Nephron (organoid): ENCODE results near the gene PRPF39.
A peak's percentile ranks its signal among the peaks of the same experiment; 100 is the strongest.

Experiments
- H3K27ac Mint-ChIP-seq, 3 experiments: 2 replicates each; pipeline ENCODE4 v1.8.0; 2020; ENCODE audit warnings: mixed read lengths in 3 of 3, mild to moderate bottlenecking in 2 of 3, moderate library complexity in 1 of 3
- H3K27me3 Mint-ChIP-seq: 2 replicates; pipeline ENCODE4 v1.8.0; 2021; ENCODE audit warnings: low read depth, mild to moderate bottlenecking, moderate library complexity, mixed read lengths
- H3K36me3 Mint-ChIP-seq: 2 replicates; pipeline ENCODE4 v1.8.0; 2020; ENCODE audit warnings: low read depth, mixed read lengths
- H3K4me1 Mint-ChIP-seq: 2 replicates; pipeline ENCODE4 v1.8.0; 2020; ENCODE audit warnings: mixed read lengths
- H3K4me3 Mint-ChIP-seq, 3 experiments: 2 replicates each; pipeline ENCODE4 v1.8.0; 2020; ENCODE audit warnings: mild to moderate bottlenecking in 3 of 3, mixed read lengths in 3 of 3, moderate library complexity in 2 of 3
- H3K9me3 Mint-ChIP-seq: 2 replicates; pipeline ENCODE4 v1.8.0; 2020; ENCODE audit warnings: mixed read lengths
- CTCF ChIP-seq, 3 experiments: fragments of 200-600 bp; sonication (generic); IDR thresholded peaks; one replicate each; pipeline ENCODE4 v1.5.0; 2021; ENCODE audit warnings: antibody characterized with exemption in 3 of 3; ENCODE audit not compliant: unreplicated experiment in 3 of 3

PRPF39 gene

GRCh38 chr14:45103806-45104205, 19.9 kb downstream of the PRPF39 start:
- no peak overlapping the region for H3K4me3 Mint-ChIP-seq
- H3K36me3 Mint-ChIP-seq, result peaks cover 69% of the 10 kb centered on the region
- H3K27me3 Mint-ChIP-seq, result no peaks in the 10 kb centered on the region
- H3K9me3 Mint-ChIP-seq, result no peaks in the 10 kb centered on the region
- no peaks in the 10 kb centered on the region for H3K4me1 Mint-ChIP-seq
- peak overlapping the region in 1 of 3 experiments; percentile 30 for H3K27ac Mint-ChIP-seq
- no peak for TF ChIP-seq CTCF (IDR thresholded peaks at IDR 0.05; ENCODE audit: unreplicated experiment in 3 of 3)

- Mint-ChIP-seq H3K27me3 (no peaks in the 10 kb centered on the region), H3K4me1 (no peaks in the 10 kb centered on the region), H3K27ac (no peak overlapping the region), H3K36me3 (peaks cover 65% of the 10 kb centered on the region), H3K9me3 (no peaks in the 10 kb centered on the region), H3K4me3 (no peak overlapping the region)
- TF ChIP-seq CTCF (IDR thresholded peaks at IDR 0.05; ENCODE audit: unreplicated experiment in 3 of 3), result no peak
Measured at GRCh38 chr14:45104561-45104960, 20.6 kb downstream of the PRPF39 start.

GRCh38 chr14:45112896-45113781, 29.2 kb downstream of the PRPF39 start:
- Mint-ChIP-seq H3K4me1 (no peaks in the 10 kb centered on the region), H3K9me3 (no peaks in the 10 kb centered on the region), H3K27ac (peak overlapping the region in 1 of 3 experiments; percentile 18), H3K4me3 (no peak overlapping the region), H3K36me3 (peaks cover 64% of the 10 kb centered on the region), H3K27me3 (no peaks in the 10 kb centered on the region)
- TF ChIP-seq CTCF (IDR thresholded peaks at IDR 0.05; ENCODE audit: unreplicated experiment in 3 of 3), result no peak

GRCh38 chr14:45114327-45114726, 30.4 kb downstream of the PRPF39 start:
- Mint-ChIP-seq H3K36me3 (peaks cover 69% of the 10 kb centered on the region), H3K4me1 (no peaks in the 10 kb centered on the region), H3K9me3 (no peaks in the 10 kb centered on the region), H3K27ac (no peak overlapping the region), H3K4me3 (no peak overlapping the region), H3K27me3 (no peaks in the 10 kb centered on the region)
- TF ChIP-seq CTCF (IDR thresholded peaks at IDR 0.05; ENCODE audit: unreplicated experiment in 3 of 3), result no peak

GRCh38 chr14:45118594-45118993, 34.7 kb downstream of the PRPF39 start:
- Mint-ChIP-seq H3K36me3 (peaks cover 77% of the 10 kb centered on the region), H3K4me3 (no peak overlapping the region), H3K27me3 (no peaks in the 10 kb centered on the region), H3K4me1 (no peaks in the 10 kb centered on the region), H3K27ac (no peak overlapping the region), H3K9me3 (no peaks in the 10 kb centered on the region)
- no peak for TF ChIP-seq CTCF (IDR thresholded peaks at IDR 0.05; ENCODE audit: unreplicated experiment in 3 of 3)

- Mint-ChIP-seq H3K27ac (no peak overlapping the region), H3K4me1 (no peaks in the 10 kb centered on the region)
Measured at GRCh38 chr14:45120096-45120495, 36.2 kb downstream of the PRPF39 start.

More at GRCh38 chr14:45120096-45120495, 36.2 kb downstream of the PRPF39 start:
- TF ChIP-seq CTCF (IDR thresholded peaks at IDR 0.05; ENCODE audit: unreplicated experiment in 3 of 3), result no peak
- H3K27me3 Mint-ChIP-seq, result no peaks in the 10 kb centered on the region
- peaks cover 76% of the 10 kb centered on the region for H3K36me3 Mint-ChIP-seq
- no peaks in the 10 kb centered on the region for H3K9me3 Mint-ChIP-seq
- H3K4me3 Mint-ChIP-seq, result no peak overlapping the region
